ENCODE results near the gene HSP90AB1. TPM values are rescaled to one million over a fixed set of nuclear protein-coding genes. Genes with fewer than 3 reads are reported as not detected.

Gene HSP90AB1
- total RNA-seq, 3 donors from 2014 or later, result 322 to 593 (median 399) TPM

GRCh38 chr6:44284867-44285266, 38.0 kb downstream of the HSP90AB1 start:
- Histone ChIP-seq H3K4me3 (no peak overlapping the region), H3K4me1 (ENCODE audit: low read depth) (no peaks in the 10 kb centered on the region), H3K36me3 (ENCODE audit: low read depth) (no peaks in the 10 kb centered on the region), H3K9me3 (no peaks in the 10 kb centered on the region)
- ATAC-seq (no peak), DNase-seq (no peak)
- no peak for TF ChIP-seq CTCF (IDR thresholded peaks at IDR 0.05)
- intact Hi-C loops (cut with DNase I, micrococcal nuclease), result no loop called here

- ATAC-seq, result no peak
These were observed 38.8 kb downstream of the HSP90AB1 start for GRCh38 chr6:44285552-44286284.

GRCh38 chr6:44286285-44286565, 39.3 kb downstream of the HSP90AB1 start:
- TF ChIP-seq CTCF (IDR thresholded peaks at IDR 0.05), result no peak

More at GRCh38 chr6:44285552-44286284, 38.8 kb downstream of the HSP90AB1 start:
- Histone ChIP-seq H3K4me1 (ENCODE audit: low read depth) (no peaks in the 10 kb centered on the region), H3K36me3 (ENCODE audit: low read depth) (no peaks in the 10 kb centered on the region), H3K9me3 (no peaks in the 10 kb centered on the region), H3K4me3 (no peak overlapping the region)
- intact Hi-C loops (cut with DNase I, micrococcal nuclease), result no loop called here
- no peak for DNase-seq
- no peak for TF ChIP-seq CTCF (IDR thresholded peaks at IDR 0.05)

GRCh38 chr6:44286747-44287146, 39.8 kb downstream of the HSP90AB1 start:
- intact Hi-C loops (cut with DNase I, micrococcal nuclease), result no loop called here
- no peaks in the 10 kb centered on the region for H3K9me3 ChIP-seq
- no peaks in the 10 kb centered on the region for H3K4me1 ChIP-seq (ENCODE audit: low read depth)
- no peak overlapping the region for H3K4me3 ChIP-seq
- no peak for TF ChIP-seq CTCF (IDR thresholded peaks at IDR 0.05)
- ATAC-seq (no peak), DNase-seq (no peak)
- no peaks in the 10 kb centered on the region for H3K36me3 ChIP-seq (ENCODE audit: low read depth)

More at GRCh38 chr6:44286285-44286565, 39.3 kb downstream of the HSP90AB1 start:
- no peaks in the 10 kb centered on the region for H3K9me3 ChIP-seq
- H3K36me3 ChIP-seq (ENCODE audit: low read depth), result no peaks in the 10 kb centered on the region
- H3K4me1 ChIP-seq (ENCODE audit: low read depth), result no peaks in the 10 kb centered on the region
- H3K4me3 ChIP-seq, result no peak overlapping the region
- intact Hi-C loops (cut with DNase I, micrococcal nuclease), result no loop called here
- no peak for DNase-seq
- no peak for ATAC-seq

- no peak for DNase-seq
- no peak overlapping the region for H3K4me3 ChIP-seq
- TF ChIP-seq CTCF (IDR thresholded peaks at IDR 0.05), result no peak
- no peaks in the 10 kb centered on the region for H3K9me3 ChIP-seq
- intact Hi-C loops (cut with DNase I, micrococcal nuclease), result no loop called here
- no peak for ATAC-seq
- H3K4me1 ChIP-seq (ENCODE audit: low read depth), result no peaks in the 10 kb centered on the region
- no peaks in the 10 kb centered on the region for H3K36me3 ChIP-seq (ENCODE audit: low read depth)
These were observed 42.9 kb downstream of the HSP90AB1 start for GRCh38 chr6:44289726-44290260.

Measured in mucosa of descending colon (tissue), 3 donors.